IPS-NIHi7 (cell line): ENCODE data around the gene HUNK.
"Not testable (repeated sequence)": the region's sequence is repeated elsewhere in the genome, so short reads cannot be mapped to it uniquely, and the experiment has no call there.

Source experiments
- DNase-seq: peaks from one replicate; pipeline ENCODE4 v3.0.0; 2012; ENCODE audit warnings: mixed read lengths; ENCODE audit errors: extremely low spot score

The HUNK gene

GRCh38 chr21:31921079-31921478, 48.3 kb downstream of the HUNK start:
- no peak for DNase-seq

GRCh38 chr21:31922881-31923280, 50.1 kb downstream of the HUNK start:
- DNase-seq: no peak

GRCh38 chr21:31923756-31924155, 50.9 kb downstream of the HUNK start:
- no peak for DNase-seq

- no peak for DNase-seq
Observed at GRCh38 chr21:31924548-31924947, 51.7 kb downstream of the HUNK start.

GRCh38 chr21:31926498-31926897, 53.7 kb downstream of the HUNK start:
- no peak for DNase-seq

- DNase-seq: no peak
Observed at GRCh38 chr21:31927689-31928353, 55.0 kb downstream of the HUNK start.

GRCh38 chr21:31928656-31929055, 55.8 kb downstream of the HUNK start:
- no peak for DNase-seq

GRCh38 chr21:31929548-31929947, 56.7 kb downstream of the HUNK start:
- DNase-seq: no peak

- no peak for DNase-seq
Observed at GRCh38 chr21:31930001-31930400, 57.2 kb downstream of the HUNK start.

DNA sequence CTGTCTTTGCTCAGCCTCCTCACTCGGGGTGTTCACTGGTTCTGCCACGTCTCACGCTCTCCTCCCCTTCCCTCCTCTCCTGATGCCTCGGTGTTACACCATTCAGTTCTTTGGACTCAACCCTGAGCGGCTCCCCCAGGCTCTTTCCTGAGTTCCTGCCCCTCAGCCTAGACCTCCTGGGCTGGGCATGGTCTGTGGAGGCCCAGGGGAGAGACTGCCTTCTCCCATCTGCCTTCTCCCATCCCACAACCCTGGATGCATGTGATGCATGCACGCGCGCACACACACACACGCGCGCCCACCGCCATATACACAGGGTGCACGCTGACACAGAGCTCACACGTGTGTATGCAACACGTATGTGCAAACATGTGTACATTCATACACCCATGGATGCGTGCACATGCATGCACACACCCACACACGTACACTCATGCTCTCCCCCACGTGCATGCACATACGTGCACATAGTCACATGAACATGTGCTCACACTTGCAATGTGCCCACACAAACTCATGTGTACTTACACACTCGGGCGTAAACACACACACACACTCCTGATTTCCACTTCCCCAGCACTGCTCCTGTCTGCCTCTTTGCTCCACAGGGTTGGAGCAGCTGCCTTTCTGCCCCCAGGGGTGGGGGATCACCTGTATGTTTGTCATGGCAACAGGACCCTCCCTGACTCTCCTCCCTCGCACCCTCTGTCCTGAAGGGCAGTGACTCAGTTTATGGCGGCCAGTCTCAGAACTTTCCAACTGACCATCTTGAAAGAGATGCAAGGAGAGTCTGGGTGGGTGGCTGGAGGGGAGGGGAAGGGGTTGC, 59.0 kb downstream of the HUNK start:
- no peak for DNase-seq

GRCh38 chr21:31932470-31932764, 59.6 kb downstream of the HUNK start:
- DNase-seq: peak; percentile 54

GRCh38 chr21:31937303-31937702, 64.5 kb downstream of the HUNK start:
- DNase-seq: no peak

- no peak for DNase-seq
Observed at GRCh38 chr21:31938330-31939301, 65.8 kb downstream of the HUNK start.

GRCh38 chr21:31941694-31942093, 68.9 kb downstream of the HUNK start:
- no peak for DNase-seq

DNA sequence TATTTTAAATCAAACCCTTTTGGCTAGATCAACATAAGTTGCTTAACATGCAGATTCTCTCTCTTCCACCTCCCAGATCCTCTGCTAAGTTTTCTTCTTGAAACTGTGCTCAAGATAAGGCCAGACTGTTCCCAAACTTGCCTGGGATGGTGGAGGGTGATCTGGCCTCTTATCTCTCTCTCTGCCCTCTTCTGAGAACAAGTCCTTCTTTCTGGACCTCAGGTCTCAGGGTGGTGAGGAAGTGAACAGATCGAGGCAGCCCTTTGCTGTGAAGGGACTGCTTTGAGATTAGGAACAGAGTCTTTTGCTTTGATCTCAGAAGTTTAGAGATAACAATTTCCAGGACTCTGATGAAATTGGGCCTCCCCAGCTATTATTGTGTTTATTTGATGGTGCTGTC, 70.7 kb downstream of the HUNK start:
- DNase-seq: no peak

DNA sequence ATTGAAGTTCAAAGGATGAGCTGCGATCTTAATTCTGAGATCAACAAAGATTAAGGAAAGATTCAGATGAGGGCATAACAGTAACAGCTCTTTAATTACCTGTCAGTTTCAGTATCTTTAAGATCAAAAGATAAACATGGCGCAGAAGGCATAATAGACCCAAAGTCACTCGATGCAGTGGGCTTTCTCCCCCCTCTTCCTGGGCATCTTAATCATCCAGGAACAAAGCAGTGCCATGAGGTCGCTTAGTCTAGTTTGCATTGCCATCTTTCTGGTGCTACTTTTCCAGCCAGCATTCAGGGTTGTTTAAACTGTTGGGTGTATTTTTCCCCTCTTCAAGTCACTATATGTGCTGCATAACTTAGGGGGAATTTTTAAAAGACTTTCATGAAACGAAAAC, 72.3 kb downstream of the HUNK start:
- DNase-seq: no peak

DNA sequence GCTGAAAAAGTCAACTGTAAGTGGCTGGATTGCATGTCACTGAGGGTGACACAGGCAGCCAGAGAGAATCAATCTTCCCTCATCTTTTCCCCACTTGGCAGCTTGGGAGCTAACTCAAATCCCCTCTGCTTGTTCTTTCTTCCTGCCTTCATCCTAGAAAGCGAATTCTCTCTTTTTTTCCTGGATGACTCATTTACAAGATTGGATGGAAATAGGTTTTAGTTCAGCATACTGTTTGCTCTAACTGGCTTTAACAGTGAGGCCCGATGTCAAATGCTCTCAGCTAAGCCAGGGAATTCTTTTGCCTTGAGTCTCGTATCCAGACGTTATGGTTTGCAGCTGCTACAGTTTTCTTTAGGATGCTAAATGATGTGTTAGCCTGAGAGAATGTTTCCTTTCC, 72.7 kb downstream of the HUNK start:
- no peak for DNase-seq

GRCh38 chr21:31946231-31946630, 73.4 kb downstream of the HUNK start:
- DNase-seq: no peak

DNA sequence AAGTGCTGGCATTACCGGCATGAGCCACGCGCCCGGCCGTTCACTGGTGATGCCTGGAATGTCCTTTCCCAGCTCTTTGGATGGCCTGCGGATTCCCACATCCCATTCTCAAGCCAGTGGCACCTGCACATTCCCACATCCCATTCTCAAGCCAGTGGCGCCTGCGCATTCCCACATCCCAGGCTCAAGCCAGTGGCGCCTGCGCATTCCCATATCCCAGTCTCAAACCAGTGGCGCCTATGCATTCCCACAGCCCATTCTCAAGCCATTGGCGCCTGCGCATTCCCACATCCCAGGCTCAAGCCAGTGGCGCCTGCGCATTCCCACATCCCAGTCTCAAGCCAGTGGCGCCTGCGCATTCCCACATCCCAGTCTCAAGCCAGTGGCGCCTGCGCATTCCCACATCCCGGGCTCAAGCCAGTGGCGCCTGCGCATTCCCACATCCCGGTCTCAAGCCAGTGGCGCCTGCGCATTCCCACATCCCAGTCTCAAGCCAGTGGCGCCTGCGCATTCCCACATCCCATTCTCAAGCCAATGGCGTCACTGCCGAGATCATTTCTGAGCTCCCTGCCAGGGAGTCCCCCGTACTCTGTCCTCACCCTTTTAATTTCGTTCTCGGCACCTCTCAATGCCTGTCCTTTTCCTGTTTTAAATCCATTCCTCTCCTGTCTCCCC, 74.2 kb downstream of the HUNK start:
- DNase-seq: not testable (repeated sequence)

DNA sequence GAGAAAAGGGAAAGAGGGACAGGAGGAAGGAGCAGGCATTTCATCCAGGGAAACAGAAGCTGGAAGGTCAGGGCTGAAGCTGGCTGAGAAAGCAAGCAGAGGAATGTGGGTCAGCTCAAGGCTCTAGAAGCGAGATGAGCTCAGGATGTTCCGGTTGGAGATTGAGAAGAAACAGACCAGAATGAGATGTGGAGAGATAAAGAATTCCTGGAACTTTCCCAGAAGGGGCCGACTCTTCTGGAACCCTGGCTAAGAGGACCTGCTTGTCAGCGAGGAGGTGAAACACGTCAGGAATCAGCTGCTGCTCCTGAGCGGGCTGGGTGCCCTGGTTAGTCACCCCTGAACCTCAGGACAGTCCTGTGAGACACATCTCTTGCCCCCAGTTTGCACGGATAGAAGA, 75.9 kb downstream of the HUNK start:
- DNase-seq: no peak

- DNase-seq: no peak
Observed at GRCh38 chr21:31952828-31953227, 80.0 kb downstream of the HUNK start.

- no peak for DNase-seq
Observed at GRCh38 chr21:31957631-31958030, 84.8 kb downstream of the HUNK start.
